Astrocyte of the cerebellum (primary cell): ENCODE measurements around the gene PPP3CA.

ENCODE experiments used
- DNase-seq: peaks from one replicate; pipeline ENCODE4 v3.0.0-alpha.2; 2011; ENCODE audit warnings: low read depth
- H3K4me3 ChIP-seq: 2 replicates; pipeline ENCODE4 v1.5.1; 2011; ENCODE audit warnings: mild to moderate bottlenecking, low read depth, low read length, moderate library complexity
- CTCF ChIP-seq: IDR thresholded peaks from 2 replicates; pipeline ENCODE4 v1.5.1; 2012; ENCODE audit warnings: low read length, low read depth, moderate library complexity, mild to moderate bottlenecking; ENCODE audit errors: missing control alignments
- in situ Hi-C: cut with HindIII; loops from 2 replicates; pipeline ENCODE4 v1.10.0; 2017; ENCODE audit warnings: low sequenced_read_pairs

Gene PPP3CA

GRCh38 chr4:101256222-101256621 lies 91.1 kb downstream of the PPP3CA start:
- H3K4me3 ChIP-seq = no peak overlapping the region
- DNase-seq = no peak
- in situ Hi-C loops = no loop called here

DNA sequence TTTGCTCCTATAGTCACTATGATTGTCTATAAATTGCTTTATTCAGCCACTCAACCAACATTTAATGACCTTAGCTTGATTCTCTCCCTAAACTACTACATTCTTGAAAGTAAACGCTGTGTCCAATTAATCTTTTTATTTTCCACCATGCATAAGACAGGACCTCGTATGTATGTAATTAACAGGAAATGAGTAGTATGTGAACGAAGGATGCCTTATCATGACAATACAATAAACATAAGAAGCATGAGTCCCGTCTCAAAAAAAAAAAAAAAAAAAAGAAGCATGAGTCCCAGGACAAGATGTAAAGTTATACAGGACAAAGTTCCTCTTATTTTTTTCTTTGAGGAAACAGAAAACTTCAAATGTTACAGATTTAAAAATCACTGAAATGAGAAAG lies 92.5 kb downstream of the PPP3CA start:
- no peak for TF ChIP-seq CTCF
- in situ Hi-C loops = no loop called here

More at GRCh38 chr4:101256222-101256621, 91.1 kb downstream of the PPP3CA start:
- TF ChIP-seq CTCF = no peak

DNA sequence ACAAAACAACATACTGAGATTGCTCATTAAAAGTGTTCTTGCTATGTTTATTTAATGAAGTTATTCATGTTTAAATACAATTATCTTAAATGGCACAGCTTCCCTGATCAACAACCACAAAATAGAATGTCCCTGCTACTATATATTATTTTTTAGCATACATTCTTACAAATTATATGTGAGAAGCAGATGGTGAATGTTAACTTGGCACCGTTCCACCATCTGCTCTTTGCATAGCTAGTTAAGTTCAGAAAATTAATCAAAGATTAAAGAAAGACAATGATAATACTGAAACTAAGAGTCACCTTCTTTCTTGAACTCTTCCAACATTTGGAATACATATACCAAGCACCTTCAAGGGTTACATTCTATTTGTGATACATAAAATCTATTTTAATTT lies 94.2 kb downstream of the PPP3CA start:
- H3K4me3 ChIP-seq = no peak overlapping the region
- no peak for TF ChIP-seq CTCF
- in situ Hi-C loops = no loop called here
- DNase-seq = no peak

More for the DNA sequence above, 92.5 kb downstream of the PPP3CA start:
- DNase-seq = no peak
- no peak overlapping the region for H3K4me3 ChIP-seq

DNA sequence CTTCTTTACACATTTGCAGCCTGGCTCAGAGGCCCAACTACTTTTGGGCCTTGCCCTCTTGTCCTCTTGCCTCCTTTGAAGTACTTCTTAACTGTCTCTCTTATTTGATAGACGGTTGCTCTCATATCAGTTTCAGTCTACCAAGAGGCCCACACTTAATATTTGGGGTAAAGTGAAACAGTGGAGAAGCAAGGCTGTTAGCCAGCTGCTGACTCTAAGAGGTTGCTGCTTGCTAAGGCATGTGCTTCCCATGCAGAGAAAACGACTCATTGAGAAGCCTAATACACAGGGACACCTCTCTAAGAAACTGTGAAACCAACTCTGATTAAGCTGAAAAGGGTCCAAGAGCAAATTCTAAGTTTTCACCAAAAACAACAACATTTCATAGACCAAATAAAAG lies 94.6 kb downstream of the PPP3CA start:
- H3K4me3 ChIP-seq = no peak overlapping the region
- no peak for DNase-seq
- in situ Hi-C loops = no loop called here
- no peak for TF ChIP-seq CTCF

DNA sequence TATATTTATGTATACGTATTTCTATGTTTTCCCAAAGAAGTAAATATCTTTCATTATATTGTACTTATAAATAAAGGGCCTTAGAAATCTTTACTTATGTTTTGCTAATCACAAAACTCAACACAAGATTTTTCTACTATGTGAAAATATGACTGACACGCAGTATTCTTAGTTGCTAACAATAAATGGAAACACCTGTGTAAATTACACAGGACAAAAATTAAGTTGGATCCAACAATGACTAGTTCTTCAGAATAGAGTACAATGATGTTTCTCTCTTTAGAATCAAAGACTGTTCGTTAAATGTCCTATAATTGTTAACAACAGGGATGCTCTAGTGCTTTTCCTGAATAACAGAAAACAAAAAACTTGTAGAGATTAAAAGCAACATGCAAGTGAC lies 96.1 kb downstream of the PPP3CA start:
- in situ Hi-C loops = no loop called here
- no peak for TF ChIP-seq CTCF
- DNase-seq = no peak

GRCh38 chr4:101244349-101244748 lies 103.0 kb downstream of the PPP3CA start:
- H3K4me3 ChIP-seq = no peak overlapping the region
- in situ Hi-C loops = no loop called here
- TF ChIP-seq CTCF = no peak
- DNase-seq = no peak

More for the DNA sequence above, 96.1 kb downstream of the PPP3CA start:
- no peak overlapping the region for H3K4me3 ChIP-seq

DNA sequence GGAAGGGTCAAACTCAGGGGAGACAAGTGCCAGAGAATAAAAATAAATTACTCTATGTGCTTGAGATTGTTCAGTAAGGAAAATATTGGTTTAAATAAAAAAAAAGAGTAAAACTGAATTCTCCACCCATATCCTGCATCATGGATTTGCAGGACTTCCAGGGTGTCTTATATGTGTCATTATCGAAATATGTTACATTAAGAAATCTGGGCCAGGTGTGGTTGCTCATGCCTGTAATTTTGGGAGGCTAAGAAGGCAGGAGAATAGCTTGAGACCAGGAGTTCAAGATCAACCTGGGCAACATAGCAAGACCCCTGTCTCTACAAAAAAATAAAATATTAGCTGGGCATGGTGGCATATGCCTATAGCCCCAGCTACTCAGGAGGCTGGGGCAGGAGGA lies 104.9 kb downstream of the PPP3CA start:
- H3K4me3 ChIP-seq = no peak overlapping the region
- no peak for DNase-seq
- in situ Hi-C loops = no loop called here
- TF ChIP-seq CTCF = no peak
